Measurements from ENCODE around the gene HLA-E.

DNA sequence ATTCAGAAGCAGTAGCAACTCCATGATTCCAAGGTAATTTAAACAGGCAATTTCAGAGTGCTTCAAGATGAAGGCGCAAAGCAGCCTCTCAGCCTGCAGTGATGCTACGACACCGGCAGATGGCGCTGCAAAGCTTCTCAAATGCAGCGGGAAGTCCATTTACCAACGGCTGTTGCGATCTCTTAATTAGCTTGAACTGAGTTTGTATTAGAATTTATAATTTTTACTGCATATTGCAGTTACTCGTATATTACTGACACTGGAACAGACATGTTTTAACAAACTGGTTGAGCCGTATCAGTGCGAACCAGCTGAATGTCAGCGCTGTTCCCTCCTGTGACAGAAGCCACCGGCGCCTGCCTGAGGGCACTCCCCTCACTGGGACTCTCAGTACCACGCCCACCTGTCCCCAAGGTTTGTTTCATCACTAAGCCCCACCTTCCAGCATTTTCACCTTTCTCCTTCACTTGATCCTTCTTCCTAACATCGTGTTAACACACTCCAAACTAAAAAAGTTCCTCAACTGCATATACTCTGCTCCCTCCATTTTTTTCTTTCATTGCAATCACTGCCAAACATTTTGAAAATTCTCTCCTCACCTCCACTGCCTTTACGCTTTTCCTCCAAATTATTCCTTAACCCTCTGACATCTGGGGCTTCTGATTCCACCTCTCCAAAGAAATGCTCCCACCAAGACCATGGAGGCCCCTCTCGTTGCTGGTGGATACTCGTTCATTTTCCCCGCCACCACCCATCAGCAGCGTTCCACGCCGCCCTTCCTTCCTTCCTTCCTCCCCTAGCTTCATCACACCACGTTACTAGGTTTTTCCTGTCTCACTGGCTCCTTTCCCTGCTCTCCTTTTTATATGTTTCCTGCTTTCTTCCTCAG lies 52.5 kb downstream of the HLA-E start:
- TF ChIP-seq, protein P1, sequence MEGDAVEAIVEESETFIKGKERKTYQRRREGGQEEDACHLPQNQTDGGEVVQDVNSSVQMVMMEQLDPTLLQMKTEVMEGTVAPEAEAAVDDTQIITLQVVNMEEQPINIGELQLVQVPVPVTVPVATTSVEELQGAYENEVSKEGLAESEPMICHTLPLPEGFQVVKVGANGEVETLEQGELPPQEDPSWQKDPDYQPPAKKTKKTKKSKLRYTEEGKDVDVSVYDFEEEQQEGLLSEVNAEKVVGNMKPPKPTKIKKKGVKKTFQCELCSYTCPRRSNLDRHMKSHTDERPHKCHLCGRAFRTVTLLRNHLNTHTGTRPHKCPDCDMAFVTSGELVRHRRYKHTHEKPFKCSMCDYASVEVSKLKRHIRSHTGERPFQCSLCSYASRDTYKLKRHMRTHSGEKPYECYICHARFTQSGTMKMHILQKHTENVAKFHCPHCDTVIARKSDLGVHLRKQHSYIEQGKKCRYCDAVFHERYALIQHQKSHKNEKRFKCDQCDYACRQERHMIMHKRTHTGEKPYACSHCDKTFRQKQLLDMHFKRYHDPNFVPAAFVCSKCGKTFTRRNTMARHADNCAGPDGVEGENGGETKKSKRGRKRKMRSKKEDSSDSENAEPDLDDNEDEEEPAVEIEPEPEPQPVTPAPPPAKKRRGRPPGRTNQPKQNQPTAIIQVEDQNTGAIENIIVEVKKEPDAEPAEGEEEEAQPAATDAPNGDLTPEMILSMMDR (IDR thresholded peaks at IDR 0.05; ENCODE audit: extremely low read depth in 1 of 2, insufficient read depth in 1 of 2, low read depth in 1 of 2, low read length in 2 of 2) = peak; percentile 96 to 99
- TF ChIP-seq POLR2A (IDR thresholded peaks at IDR 0.05; ENCODE audit: low read depth, low read length) (peak; percentile 55), POLR2AphosphoS5 (IDR thresholded peaks at IDR 0.05; ENCODE audit: insufficient read depth, low read depth, low read length) (peak; percentile 40), EZH2 (IDR thresholded peaks at IDR 0.05; ENCODE audit: borderline replicate concordance, low read depth, low read length, severe bottlenecking) (no peak), FOS (IDR thresholded peaks at IDR 0.05; ENCODE audit: borderline replicate concordance, insufficient read depth, low read length) (no peak), JUN (IDR thresholded peaks at IDR 0.05; ENCODE audit: borderline replicate concordance, insufficient read depth, insufficient read length, low read depth) (no peak), GATA2 (IDR thresholded peaks at IDR 0.05; ENCODE audit: insufficient read depth, insufficient read length, low read depth, low read length) (no peak), MYC (IDR thresholded peaks at IDR 0.05; ENCODE audit: low read depth, low read length) (peak; percentile 39)
- TF ChIP-seq, protein P2, sequence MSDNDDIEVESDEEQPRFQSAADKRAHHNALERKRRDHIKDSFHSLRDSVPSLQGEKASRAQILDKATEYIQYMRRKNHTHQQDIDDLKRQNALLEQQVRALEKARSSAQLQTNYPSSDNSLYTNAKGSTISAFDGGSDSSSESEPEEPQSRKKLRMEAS (IDR thresholded peaks at IDR 0.05; ENCODE audit: insufficient read depth, insufficient read length) = no peak
